ENCODE measurements around the gene SH2D3C. TPM values are rescaled to one million over a fixed set of nuclear protein-coding genes. Genes with fewer than 3 reads are reported as not detected.
"Not testable (repeated sequence)": the region's sequence is repeated elsewhere in the genome, so short reads cannot be mapped to it uniquely, and the experiment has no call there.

SH2D3C gene
- total RNA-seq, 2 donors from 2014 or later: 5.3 to 13.1 TPM

DNA sequence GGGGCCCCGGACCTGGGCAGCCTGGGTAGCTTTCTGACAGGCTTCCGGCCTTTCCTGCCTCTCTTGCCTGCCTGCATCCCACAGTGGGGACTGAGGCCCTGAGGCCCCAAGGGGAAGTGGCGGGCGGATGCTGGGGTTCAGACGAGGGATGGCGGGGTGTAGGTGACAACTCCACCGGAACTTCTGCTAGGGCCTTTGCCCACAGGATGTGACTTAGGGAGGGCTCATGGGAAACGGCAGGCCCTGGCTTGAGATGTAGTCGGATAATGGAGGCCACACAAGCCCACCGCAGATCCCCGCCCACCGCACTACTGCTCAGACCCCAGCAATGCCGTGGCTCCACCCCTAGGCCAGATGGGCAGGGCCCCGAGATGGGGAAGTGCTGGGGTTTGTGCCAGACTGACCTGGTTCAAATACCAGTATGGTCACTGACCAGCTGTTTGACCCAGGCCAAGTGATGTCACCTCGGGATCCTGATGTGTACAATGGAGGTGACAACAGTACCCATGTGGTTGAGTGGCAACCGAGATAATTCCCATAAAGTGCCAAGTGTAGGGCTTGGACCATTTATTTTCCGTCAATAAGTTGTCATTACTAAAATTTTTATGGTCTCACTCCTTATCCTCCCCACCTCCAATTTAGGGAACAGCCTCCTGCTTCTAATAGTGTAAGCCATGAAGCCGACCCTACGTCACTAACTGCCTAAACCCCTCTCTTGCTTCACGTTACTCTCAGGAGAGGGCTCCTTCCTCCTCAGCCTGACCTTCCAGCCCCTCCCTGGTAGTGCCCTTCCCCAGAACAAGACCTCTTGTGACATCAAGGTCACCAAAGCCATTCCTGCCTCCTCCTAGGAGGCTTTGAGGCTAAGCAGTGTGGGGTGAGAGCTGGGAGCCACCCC, 4.9 kb upstream of the SH2D3C start:
- no peak for DNase-seq (ENCODE audit: low spot score)

GRCh38 chr9:127781806-127782205, 3.3 kb upstream of the SH2D3C start:
- DNase-seq (ENCODE audit: low spot score) (no peak), ATAC-seq (ENCODE audit: insufficient number of reproducible peaks, low FRiP score, low read depth) (no peak)
- TF ChIP-seq, protein P1, sequence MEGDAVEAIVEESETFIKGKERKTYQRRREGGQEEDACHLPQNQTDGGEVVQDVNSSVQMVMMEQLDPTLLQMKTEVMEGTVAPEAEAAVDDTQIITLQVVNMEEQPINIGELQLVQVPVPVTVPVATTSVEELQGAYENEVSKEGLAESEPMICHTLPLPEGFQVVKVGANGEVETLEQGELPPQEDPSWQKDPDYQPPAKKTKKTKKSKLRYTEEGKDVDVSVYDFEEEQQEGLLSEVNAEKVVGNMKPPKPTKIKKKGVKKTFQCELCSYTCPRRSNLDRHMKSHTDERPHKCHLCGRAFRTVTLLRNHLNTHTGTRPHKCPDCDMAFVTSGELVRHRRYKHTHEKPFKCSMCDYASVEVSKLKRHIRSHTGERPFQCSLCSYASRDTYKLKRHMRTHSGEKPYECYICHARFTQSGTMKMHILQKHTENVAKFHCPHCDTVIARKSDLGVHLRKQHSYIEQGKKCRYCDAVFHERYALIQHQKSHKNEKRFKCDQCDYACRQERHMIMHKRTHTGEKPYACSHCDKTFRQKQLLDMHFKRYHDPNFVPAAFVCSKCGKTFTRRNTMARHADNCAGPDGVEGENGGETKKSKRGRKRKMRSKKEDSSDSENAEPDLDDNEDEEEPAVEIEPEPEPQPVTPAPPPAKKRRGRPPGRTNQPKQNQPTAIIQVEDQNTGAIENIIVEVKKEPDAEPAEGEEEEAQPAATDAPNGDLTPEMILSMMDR (IDR thresholded peaks at IDR 0.05): no peak
- no peak overlapping the region for H3K4me3 ChIP-seq
- H3K36me3 ChIP-seq: no peaks in the 10 kb centered on the region
- no peak overlapping the region for H3K27ac ChIP-seq
- no peaks in the 10 kb centered on the region for H3K9me3 ChIP-seq
- H3K4me1 ChIP-seq (ENCODE audit: control insufficient read depth in 1 of 2, low read depth in 2 of 2): peaks cover 0 to 9% of the 10 kb centered on the region in 2 donors
- no peaks in the 10 kb centered on the region for H3K27me3 ChIP-seq (replicated peaks; ENCODE audit: insufficient read depth)

More for the DNA sequence above, 4.9 kb upstream of the SH2D3C start:
- no peak for ATAC-seq (ENCODE audit: insufficient number of reproducible peaks, low FRiP score, low read depth)
- H3K27ac ChIP-seq: peak overlapping the region in 1 of 2 donors; percentile 46
- H3K27me3 ChIP-seq (replicated peaks; ENCODE audit: insufficient read depth): no peaks in the 10 kb centered on the region
- H3K36me3 ChIP-seq: peaks cover 12% of the 10 kb centered on the region
- no peak overlapping the region for H3K4me3 ChIP-seq
- TF ChIP-seq, protein P1 (IDR thresholded peaks at IDR 0.05): no peak
- peaks cover 9 to 24% of the 10 kb centered on the region in 2 donors for H3K4me1 ChIP-seq (ENCODE audit: control insufficient read depth in 1 of 2, low read depth in 2 of 2)
- H3K9me3 ChIP-seq: no peaks in the 10 kb centered on the region

GRCh38 chr9:127780909-127781308, 2.4 kb upstream of the SH2D3C start:
- not testable (repeated sequence) for ATAC-seq (ENCODE audit: insufficient number of reproducible peaks, low FRiP score, low read depth); H3K27me3 ChIP-seq (replicated peaks; ENCODE audit: insufficient read depth); H3K9me3 ChIP-seq; H3K4me3 ChIP-seq; H3K36me3 ChIP-seq; H3K4me1 ChIP-seq (ENCODE audit: control insufficient read depth in 1 of 2, low read depth in 2 of 2); H3K27ac ChIP-seq; DNase-seq (ENCODE audit: low spot score)

DNA sequence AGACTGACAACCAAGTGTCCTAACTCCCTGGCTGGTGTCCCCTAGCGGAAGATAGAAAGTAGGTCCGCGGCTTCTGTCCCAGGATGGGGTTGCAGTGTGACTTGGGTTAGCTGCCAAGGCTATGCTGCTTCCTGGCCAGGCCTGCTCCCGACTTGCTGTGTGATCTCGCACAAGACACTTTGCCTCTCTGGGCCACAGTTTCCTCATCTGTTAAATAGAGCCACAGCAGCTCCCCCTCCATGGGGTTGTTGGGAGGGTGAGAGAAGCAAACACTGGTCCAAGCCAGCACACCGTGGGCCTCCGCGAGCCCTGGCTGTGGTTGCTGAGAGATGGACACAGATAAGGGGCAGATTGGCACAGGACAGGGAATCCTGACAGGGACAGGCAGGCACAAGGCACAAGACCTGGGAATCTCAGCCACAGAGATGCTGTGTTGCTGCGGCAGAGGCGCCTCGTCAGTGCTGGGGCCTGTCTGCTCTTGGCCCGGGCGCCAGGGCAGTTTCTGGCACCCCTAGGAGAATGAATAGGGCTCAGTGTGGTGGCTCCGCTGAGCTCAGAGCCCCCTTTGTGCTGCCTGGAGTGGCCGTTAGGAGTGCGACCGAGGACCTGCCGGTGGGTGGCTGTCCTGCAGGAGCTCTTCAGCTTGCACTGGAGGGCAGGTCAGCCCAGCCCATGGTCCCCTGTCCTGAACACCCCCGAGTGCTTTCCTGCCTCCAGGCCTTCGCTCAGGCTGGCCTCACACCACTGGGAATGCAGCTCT, 1.8 kb upstream of the SH2D3C start:
- no peak overlapping the region for H3K4me3 ChIP-seq
- no peaks in the 10 kb centered on the region for H3K27me3 ChIP-seq (replicated peaks; ENCODE audit: insufficient read depth)
- ATAC-seq (ENCODE audit: insufficient number of reproducible peaks, low FRiP score, low read depth) (no peak), DNase-seq (ENCODE audit: low spot score) (no peak)
- no peak overlapping the region for H3K27ac ChIP-seq
- H3K36me3 ChIP-seq: no peaks in the 10 kb centered on the region
- TF ChIP-seq, protein P1 (IDR thresholded peaks at IDR 0.05): no peak
- H3K4me1 ChIP-seq (ENCODE audit: control insufficient read depth in 1 of 2, low read depth in 2 of 2): peaks cover 0 to 4% of the 10 kb centered on the region in 2 donors
- H3K9me3 ChIP-seq: no peaks in the 10 kb centered on the region

- Histone ChIP-seq H3K4me1 (ENCODE audit: control insufficient read depth in 1 of 2, low read depth in 2 of 2) (no peaks in the 10 kb centered on the region), H3K27ac (peak overlapping the region in 1 of 2 donors; percentile 20), H3K4me3 (no peak overlapping the region), H3K27me3 (replicated peaks; ENCODE audit: insufficient read depth) (no peaks in the 10 kb centered on the region), H3K9me3 (no peaks in the 10 kb centered on the region), H3K36me3 (no peaks in the 10 kb centered on the region)
- no peak for DNase-seq (ENCODE audit: low spot score)
- no peak for ATAC-seq (ENCODE audit: insufficient number of reproducible peaks, low FRiP score, low read depth)
- TF ChIP-seq, protein P1 (IDR thresholded peaks at IDR 0.05): no peak
Observed at GRCh38 chr9:127779136-127779981, 893 bp upstream of the SH2D3C start.

All from thoracic aorta (tissue), 2 donors.